ENCODE data around the gene DDX1.

GRCh38 chr2:15560140-15560987, 31.3 kb upstream of the DDX1 start:
- TF ChIP-seq CTCF (IDR thresholded peaks at IDR 0.05; ENCODE audit: insufficient read depth, low read length, poor library complexity, severe bottlenecking) (no peak), EZH2phosphoT487 (conservative IDR thresholded peaks at IDR 0.05; ENCODE audit: low read length) (no peak)
